Islet precursor cell (in vitro differentiated cells): Measurements from ENCODE around the gene KCNJ3.

Experiments used
- DNase-seq: peaks from one replicate; pipeline ENCODE4 v3.0.0-alpha.2; 2018

Gene KCNJ3

GRCh38 chr2:154707994-154708575 is 9.6 kb downstream of the KCNJ3 start:
- DNase-seq, result no peak

DNA sequence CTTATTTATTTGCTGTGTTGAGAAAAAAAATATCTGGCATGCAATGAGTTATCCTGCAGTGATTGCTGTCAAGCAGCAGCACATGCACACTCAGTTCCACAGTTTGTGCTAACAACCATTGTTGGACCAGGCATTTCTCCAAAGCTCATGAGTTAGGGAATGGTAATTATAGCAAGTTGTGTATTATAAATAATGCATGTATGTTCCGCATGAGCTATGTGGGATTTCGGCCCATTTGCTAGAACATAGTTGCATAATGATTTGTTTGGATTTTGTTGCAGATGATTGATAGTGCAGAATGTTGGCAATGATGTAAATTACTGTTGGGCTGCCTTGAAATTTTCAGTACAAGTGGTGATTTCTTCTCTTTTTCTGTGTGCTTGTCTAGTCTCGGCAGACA is 10.7 kb downstream of the KCNJ3 start:
- DNase-seq, result no peak

GRCh38 chr2:154710078-154710477 is 11.6 kb downstream of the KCNJ3 start:
- DNase-seq, result no peak

DNA sequence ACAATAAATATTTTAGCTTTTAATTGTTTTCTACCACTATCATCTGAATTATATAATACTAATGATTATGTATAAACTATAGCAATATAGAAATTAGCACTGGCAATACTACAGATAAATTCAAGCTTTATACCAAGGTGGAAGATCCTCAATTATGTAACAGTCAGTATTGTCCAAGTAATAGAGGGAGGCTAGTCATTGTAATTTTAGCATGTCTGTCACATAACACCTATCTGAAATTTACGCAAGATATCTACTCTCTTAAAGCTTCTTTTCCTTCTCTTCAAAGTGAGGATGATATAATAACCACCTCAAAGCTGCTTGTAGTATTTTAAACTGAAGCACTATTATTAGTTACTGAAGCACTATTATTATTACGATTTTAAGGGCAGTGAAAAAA is 12.2 kb downstream of the KCNJ3 start:
- DNase-seq, result no peak

GRCh38 chr2:154713675-154714074 is 15.2 kb downstream of the KCNJ3 start:
- no peak for DNase-seq

DNA sequence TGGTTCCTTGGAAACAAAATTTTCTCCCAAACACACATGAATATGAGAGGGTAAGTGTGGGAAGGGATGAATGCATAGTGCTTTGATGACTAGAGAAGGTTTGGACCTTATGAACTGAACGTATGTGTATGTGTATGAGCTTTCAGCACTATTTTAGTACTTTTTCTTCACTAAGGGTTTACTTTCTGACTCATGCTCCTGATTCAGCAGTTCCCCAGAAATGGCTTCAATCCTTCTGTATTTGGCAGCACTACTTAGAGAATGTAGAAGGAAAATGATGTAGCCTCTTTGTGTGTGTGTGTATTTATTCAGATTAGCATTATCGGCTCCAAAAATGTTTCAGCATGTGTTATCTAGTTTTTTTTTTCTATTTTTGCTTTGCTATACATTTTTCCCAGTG is 22.2 kb downstream of the KCNJ3 start:
- DNase-seq, result no peak

- no peak for DNase-seq
Observed at GRCh38 chr2:154724194-154724797, 25.8 kb downstream of the KCNJ3 start.

GRCh38 chr2:154740361-154740760 is 41.9 kb downstream of the KCNJ3 start:
- DNase-seq, result no peak

GRCh38 chr2:154758871-154759270 is 60.4 kb downstream of the KCNJ3 start:
- DNase-seq, result no peak

- no peak for DNase-seq
Observed at GRCh38 chr2:154762638-154763037, 64.1 kb downstream of the KCNJ3 start.

DNA sequence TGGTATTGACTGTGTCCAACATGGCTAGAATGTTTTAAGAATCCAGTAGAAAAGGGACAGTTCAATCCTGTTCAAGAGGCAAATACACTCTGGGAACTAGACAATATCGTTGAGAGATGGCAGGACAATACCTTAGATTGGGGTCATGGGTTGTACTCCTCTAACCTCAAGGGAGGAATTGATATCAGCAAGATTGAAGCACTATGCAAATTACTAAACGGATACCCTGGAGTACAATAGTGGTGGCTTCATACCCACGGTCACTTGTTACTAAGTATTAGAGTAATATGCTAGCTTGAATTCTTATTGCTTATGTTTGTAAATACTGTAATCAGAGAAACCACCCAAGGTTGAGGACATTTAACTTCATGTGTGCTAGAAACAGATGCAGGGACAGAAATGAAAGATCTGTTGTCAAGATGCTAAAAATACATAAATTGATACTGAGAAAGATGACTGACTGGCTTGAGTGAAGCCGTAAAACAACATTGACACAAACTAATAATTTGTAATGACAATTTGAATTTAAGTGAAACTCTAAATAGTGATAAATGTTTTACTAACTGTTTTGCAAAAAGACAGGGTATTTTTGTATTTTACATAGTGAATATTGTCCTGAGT is 73.3 kb downstream of the KCNJ3 start:
- no peak for DNase-seq

DNA sequence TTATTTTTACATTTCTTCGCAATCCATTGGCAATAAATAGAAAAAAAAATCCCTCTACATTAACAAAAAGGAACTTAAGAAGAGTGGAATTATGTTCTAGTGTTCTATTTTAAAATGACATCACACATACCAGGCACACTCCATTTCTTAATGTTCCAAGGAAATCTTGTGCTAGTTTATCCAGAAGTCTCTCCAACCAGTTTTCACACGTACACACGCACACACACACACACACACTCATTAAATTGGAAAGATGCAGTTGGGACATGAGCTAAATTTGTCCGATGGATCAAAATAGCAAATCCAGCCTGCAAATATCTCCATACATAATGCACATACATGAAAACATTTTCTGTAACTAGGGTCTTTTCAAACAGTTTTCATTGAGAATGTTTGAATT is 78.3 kb downstream of the KCNJ3 start:
- no peak for DNase-seq

DNA sequence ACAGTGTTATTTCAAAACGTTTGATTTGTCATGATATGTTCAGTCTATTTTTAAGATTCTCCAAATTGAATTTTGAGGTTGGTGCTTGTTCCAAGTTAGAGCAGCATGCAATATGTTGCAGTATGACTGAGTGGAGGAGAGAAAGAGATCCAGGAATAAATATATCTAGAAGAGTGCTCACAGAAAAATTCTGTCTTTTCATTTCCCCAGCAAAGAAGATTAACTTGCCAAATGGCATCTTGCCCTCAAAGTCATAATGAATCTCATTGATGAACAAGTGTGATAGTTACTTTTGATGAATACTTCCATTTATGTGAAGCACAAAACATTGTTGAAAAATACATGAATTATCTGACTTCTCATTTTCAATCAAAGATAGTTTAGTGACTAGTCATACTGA is 95.9 kb downstream of the KCNJ3 start:
- no peak for DNase-seq

DNA sequence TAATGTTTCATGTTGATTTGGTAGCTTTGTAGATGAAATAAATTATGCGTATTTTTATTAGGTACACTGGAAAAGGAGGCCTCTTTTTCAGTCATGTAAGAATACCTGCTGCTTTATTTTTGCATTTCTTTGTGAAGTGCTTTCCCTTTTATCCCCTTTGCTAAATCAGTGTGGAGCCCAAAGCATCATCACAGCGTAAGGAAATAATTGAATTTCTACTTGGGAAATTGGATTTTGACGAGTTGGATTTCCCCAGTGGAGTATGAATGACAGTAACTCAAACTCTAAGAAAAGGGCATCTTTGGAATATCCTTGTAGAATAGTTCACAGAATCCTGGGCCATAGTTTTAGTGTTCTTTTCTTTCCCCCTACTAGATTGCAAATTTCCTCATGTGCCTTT is 97.2 kb downstream of the KCNJ3 start:
- DNase-seq, result no peak

GRCh38 chr2:154804451-154804850 is 106.0 kb downstream of the KCNJ3 start:
- DNase-seq, result no peak

DNA sequence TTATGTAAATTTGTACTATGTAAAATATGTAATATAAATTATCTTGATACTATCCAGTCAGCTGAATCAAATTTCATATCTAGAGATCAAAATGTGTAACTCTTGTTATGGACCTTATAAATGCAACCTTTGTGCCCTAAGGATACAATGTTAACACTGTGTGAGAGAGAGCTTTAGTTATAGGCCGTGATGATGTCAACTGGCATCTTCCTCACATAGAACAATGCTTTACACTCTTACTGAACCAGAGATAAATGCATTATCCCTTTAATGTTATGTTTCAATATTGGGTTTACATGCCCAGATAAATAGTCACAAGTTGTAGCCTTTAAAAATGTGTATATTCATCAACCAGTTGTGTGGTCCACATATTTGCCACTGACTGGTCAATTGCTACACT is 115.1 kb downstream of the KCNJ3 start:
- DNase-seq, result no peak

GRCh38 chr2:154814856-154815255 is 116.4 kb downstream of the KCNJ3 start:
- DNase-seq, result no peak

GRCh38 chr2:154825358-154825757 is 126.9 kb downstream of the KCNJ3 start:
- no peak for DNase-seq

- no peak for DNase-seq
Observed at GRCh38 chr2:154826827-154827226, 128.3 kb downstream of the KCNJ3 start.

DNA sequence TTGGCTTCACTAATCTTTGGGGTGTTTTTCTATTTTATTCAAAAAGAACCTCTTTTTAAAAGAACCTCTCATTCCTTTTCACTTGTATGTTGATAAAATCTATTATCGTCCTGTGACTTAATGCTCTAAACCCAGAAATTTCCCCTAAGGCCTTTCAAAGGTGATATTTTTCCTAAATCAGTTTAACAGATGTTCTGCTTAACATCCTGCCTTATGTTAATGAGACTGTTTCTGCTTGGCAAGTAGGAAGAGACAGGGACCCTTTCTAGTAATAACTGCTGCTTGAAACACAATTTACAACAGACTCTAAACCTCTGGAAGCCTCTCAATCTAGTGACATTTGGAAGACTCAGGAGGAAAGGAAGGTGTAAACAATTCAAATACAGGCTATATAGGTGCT is 128.8 kb downstream of the KCNJ3 start:
- DNase-seq, result no peak

DNA sequence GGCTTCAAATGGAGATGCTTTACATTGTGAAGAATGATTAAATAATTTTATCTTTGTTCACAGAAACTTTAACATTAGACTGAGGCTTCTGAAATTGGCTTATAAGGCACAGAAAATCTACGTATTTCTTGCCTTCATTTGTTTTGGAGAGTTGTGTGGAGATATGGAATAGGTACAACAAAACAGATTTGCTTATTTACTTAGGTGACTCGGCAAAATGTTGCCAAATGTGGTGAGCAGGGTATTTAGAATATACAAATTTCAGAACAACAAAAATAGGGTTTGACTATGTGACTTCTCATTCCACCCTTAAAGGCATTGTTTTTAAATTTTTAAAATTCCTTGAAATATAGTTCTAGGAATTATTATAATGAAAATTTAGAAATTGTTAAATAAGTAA is 134.2 kb downstream of the KCNJ3 start:
- no peak for DNase-seq

DNA sequence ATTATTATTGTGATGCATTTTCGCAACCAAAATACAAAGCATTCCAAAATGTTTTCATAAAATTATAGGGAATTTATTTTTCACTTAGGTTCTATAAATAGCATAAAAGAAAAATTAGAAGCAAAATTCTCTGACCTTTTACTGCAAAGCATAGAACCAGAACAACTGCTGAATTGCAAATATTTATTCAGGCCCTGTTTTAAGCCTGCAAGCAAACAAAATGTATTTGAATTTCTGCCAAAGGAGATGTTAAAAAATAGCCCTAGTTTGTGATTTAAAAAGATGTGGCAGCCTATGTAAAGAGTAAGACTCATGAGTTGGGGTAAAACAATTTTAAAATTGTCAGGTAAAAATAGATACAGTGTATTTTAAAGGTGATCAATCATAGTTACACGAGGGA is 138.1 kb downstream of the KCNJ3 start:
- DNase-seq, result no peak

DNA sequence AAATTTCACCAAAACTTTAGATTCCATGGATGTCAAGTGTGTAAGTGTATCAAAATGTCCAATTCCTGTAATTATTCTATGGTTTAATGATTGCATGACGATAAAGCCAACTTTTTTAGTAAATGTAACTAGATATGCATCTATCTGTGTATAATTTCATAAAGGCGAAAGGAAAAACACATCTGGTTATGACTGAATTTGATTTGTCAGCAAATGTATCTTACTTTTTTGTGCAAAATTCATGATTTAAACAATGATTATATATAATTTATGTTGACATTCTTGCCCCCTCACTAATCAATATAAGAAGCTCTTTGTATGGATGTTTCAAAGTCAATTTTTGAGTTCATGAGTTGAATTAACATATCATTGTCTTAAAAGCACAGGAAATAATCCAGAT is 138.5 kb downstream of the KCNJ3 start:
- no peak for DNase-seq

GRCh38 chr2:154844513-154844912 is 146.0 kb downstream of the KCNJ3 start:
- DNase-seq, result no peak

GRCh38 chr2:154846842-154847241 is 148.3 kb downstream of the KCNJ3 start:
- no peak for DNase-seq
